Bronchial epithelial cell (primary cell): Measurements from ENCODE around the gene FASLG. TPM values are rescaled to one million over a fixed set of nuclear protein-coding genes. Genes with fewer than 3 reads are reported as not detected.

ENCODE experiments used
- DNase-seq: peaks from one replicate; pipeline ENCODE4 v3.0.0-alpha.2; 2010; ENCODE audit warnings: low read depth
- FAIRE-seq: peaks from 2 replicates; lab custom pipeline; 2011; peaks lifted over from hg19 to GRCh38; lab: Jason Lieb, UNC
- H3K27me3 ChIP-seq: 2 replicates; pipeline ENCODE4 v1.5.1; 2011; ENCODE audit warnings: low read length; ENCODE audit not compliant: control insufficient read depth, insufficient read depth
- H3K36me3 ChIP-seq: 2 replicates; pipeline ENCODE4 v1.5.1; 2011; ENCODE audit warnings: low read length; ENCODE audit not compliant: control insufficient read depth, insufficient read depth
- H3K4me3 ChIP-seq: 2 replicates; pipeline ENCODE4 v1.5.1; 2011; ENCODE audit warnings: mild to moderate bottlenecking, low read depth, low read length, control low read depth
- total RNA-seq: library from RNA; depleted of rRNA; stranded (reverse); fragments of >200 nt; gene quantifications from 2 replicates; pipeline ENCODE4 v1.2.1, GENCODE V29; 2014
- TF ChIP-seq, protein P1 (sequence below): IDR thresholded peaks from 2 replicates; pipeline ENCODE4 v1.5.1; 2011; ENCODE audit warnings: mild to moderate bottlenecking, moderate library complexity, low read length, control low read depth, inconsistent platforms; ENCODE audit not compliant: insufficient read depth, severe bottlenecking

Gene FASLG
- total RNA-seq, 1 donor from 2014 or later, result not detected

DNA sequence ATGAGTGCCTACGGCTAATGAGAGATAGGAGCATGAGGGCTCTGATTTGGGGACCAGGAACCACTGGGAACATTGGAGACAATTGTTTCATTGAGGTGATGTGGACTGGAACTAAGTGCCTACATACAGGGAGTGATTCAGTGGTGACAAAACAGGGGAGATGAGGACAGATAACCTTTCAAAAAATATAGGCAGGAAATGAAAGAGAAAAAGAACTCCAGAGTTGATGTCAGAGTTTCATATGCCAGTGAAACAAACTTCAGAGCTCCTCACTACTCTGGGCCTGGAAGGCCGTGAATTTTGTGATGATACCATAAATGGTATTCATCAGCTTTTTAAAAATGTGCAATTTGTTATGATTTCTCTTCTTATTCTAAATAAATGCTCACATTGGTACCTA, 39.3 kb downstream of the FASLG start:
- FAIRE-seq, result no peak
- H3K36me3 ChIP-seq, result no peaks in the 10 kb centered on the region
- no peak overlapping the region for H3K4me3 ChIP-seq
- TF ChIP-seq, protein P1, sequence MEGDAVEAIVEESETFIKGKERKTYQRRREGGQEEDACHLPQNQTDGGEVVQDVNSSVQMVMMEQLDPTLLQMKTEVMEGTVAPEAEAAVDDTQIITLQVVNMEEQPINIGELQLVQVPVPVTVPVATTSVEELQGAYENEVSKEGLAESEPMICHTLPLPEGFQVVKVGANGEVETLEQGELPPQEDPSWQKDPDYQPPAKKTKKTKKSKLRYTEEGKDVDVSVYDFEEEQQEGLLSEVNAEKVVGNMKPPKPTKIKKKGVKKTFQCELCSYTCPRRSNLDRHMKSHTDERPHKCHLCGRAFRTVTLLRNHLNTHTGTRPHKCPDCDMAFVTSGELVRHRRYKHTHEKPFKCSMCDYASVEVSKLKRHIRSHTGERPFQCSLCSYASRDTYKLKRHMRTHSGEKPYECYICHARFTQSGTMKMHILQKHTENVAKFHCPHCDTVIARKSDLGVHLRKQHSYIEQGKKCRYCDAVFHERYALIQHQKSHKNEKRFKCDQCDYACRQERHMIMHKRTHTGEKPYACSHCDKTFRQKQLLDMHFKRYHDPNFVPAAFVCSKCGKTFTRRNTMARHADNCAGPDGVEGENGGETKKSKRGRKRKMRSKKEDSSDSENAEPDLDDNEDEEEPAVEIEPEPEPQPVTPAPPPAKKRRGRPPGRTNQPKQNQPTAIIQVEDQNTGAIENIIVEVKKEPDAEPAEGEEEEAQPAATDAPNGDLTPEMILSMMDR, result no peak
- peak; percentile 13 for DNase-seq
- H3K27me3 ChIP-seq, result no peaks in the 10 kb centered on the region

DNA sequence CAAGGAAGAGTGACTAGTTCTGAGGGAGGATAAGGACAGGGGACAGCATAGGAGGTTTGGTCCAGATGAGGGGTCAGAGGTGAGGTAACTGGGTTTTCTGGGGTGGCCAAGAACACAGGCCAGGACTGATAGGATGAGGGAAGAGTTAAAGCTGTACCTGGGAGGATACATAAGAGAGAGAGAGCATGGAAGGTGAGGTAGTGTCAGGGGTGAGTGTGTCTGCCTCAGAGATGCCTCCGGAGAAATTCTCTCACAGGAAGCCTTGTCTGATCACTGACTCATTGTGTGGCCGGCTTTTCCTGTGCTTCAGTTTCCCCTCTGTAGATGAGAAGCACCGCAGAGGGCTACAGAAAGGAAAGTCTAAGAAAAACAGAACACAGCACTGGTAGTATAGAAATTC, 40.2 kb downstream of the FASLG start:
- no peaks in the 10 kb centered on the region for H3K36me3 ChIP-seq
- DNase-seq, result peak; percentile 91
- no peak for FAIRE-seq

DNA sequence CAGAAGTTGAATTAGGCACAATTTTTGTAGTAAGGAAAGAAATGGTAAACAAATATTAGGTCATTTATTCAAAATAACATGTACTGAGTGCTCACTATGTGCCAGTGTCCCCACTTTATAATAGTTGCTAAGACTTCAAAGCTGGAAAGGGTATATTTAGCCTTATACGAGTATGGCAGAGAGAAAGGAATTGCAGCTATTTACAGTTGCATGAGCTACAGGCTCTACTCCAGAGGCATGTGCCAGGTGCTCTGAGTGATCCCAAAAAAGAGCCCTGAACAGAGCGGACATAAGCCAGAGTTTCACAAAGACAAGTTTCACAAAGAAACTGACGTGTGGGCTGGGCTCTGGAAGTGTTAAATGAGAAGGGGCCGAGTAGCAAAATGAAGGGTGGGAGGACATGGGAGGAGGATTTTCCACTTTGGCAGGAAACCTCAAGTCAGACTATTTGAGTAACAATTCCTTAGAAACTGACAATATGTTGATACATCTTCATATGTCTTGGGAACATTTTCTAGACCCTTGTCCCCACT, 40.9 kb downstream of the FASLG start:
- Histone ChIP-seq H3K27me3 (no peaks in the 10 kb centered on the region), H3K4me3 (no peak overlapping the region), H3K36me3 (no peaks in the 10 kb centered on the region)
- no peak for DNase-seq
- TF ChIP-seq, protein P1, result no peak
- no peak for FAIRE-seq

More for the DNA sequence above, 40.2 kb downstream of the FASLG start:
- Histone ChIP-seq H3K27me3 (no peaks in the 10 kb centered on the region), H3K4me3 (no peak overlapping the region)
- TF ChIP-seq, protein P1, result no peak

DNA sequence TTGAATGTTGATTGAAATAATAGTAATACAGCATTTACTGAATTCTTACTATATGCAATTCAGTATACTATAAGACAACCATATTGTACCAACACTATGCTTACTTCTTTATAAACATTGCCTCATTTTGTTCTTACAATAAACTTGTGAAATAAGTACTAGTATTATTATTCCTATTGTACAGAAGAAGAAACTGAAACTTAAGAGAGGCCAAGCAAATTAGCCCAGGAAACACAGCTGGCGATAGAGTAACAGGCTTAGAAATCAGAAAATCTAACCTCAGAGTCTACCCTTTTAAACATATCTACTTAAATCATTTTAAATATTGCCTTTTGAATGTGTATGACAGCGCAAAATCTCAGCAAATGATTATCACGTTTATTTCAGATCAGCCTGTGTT, 41.7 kb downstream of the FASLG start:
- TF ChIP-seq, protein P1, result no peak
- Histone ChIP-seq H3K36me3 (no peaks in the 10 kb centered on the region), H3K27me3 (no peaks in the 10 kb centered on the region), H3K4me3 (no peak overlapping the region)
- FAIRE-seq (no peak), DNase-seq (no peak)

DNA sequence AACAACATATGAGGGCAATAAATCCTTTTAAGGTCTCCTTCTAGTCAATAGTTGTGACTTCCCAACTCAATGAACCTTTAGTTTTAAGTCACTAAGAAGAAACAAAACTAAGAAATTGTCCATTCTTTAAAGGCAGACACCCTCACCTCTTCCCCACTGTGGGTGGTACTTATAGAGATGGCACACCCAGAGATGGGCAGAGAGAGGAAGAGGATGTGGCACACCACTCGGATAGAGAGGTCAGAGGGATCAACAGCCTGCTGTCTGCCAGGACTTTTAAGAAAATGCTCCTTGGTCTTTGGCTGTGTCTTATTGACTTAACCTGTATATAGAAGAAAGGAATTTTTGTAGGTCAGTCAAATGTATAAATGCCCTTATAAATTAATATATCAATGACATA, 45.1 kb downstream of the FASLG start:
- TF ChIP-seq, protein P1, result no peak
- Histone ChIP-seq H3K36me3 (no peaks in the 10 kb centered on the region), H3K27me3 (no peaks in the 10 kb centered on the region), H3K4me3 (no peak overlapping the region)
- no peak for DNase-seq
- no peak for FAIRE-seq
